Stimulated activated CD8-positive, alpha-beta memory T cell treated with anti-CD3 and anti-CD28 coated beads, Interleukin-4, amount 100 ng/mL, for 24 hours (primary cell): ENCODE results near the gene ZNF892.

Source experiments
- DNase-seq: peaks from one replicate; pipeline ENCODE4 v3.0.0-alpha.2; 2020; ENCODE audit warnings: low read depth

The ZNF892 gene

DNA sequence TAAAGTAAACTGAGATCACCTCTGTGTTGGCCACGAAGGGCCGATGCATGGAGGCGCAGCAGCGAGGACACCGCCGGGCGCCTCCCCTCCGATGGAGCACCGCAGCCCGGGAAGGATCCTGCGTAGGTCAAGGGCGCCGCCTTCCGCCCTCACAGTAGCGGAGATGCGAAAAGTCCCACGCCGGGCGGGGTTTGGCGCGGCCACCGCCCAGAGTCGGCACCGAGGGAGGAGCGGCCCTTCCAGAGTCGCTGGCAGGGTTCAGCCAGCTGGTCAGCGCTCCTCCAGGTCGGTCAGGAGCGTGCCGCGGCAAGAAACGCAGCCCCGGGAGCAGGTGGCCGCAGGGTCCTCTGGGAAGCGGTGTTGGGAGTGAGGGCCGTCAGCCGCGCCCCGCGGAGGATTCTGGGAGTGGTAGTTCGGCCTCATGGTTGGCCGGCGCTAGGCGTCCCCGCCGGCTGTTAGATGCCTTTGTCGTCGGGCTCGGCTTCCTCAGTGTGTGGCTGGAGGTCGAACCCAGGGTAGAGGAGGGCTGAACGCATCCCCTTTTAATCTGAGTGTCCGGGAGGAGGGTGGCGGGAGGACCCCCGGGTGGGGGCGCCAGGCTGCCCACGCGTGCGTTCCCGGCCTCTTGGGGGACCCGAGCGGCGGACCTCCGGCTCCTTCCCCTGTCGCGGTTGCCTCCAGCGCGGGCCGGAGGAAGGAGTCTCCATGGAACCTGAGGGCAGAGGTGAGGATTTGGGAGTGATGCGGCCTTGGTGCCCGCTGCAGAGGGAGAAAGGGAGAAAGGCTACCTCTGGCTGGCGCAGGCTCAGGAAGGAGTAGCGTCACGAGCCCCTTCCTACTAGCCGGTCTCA lies at the start of gene ZNF892:
Gene ZNF892, plus strand, starts transcription at position 411 of the 851 bp plus-strand sequence. Its CDS starts 295 bp downstream, at position 706.
- DNase-seq = peak; percentile 74

GRCh38 chr2:95158441-95158840 lies 48.9 kb upstream of the ZNF892 start:
- no peak for DNase-seq

GRCh38 chr2:95158891-95159619 lies 48.3 kb upstream of the ZNF892 start:
- DNase-seq = peak; percentile 16

GRCh38 chr2:95159690-95160449 lies 47.5 kb upstream of the ZNF892 start, which contains the start of gene ZNF514:
TSS of gene ZNF514 (minus strand) at chr2:95159848. CDS start at chr2:95153253, 6,595 bp downstream.
- peak; percentile 68 for DNase-seq

DNA sequence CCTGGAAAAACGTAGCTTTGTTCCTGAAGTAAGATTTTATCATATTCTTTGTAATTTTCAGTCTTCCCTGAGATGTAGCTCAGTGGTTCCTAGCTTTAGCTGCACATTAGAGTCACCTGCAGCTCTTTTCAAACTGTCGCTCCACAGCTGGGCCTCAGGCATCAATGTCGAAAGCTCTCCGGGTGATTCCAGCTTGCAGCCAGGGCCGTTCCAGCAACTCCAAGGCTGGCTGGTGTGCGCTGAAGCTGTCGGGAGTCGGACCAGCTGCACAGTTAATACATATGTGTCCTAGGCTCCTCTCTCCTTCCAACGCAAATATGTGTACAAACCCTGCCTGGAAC lies 42.3 kb upstream of the ZNF892 start:
- DNase-seq = no peak

DNA sequence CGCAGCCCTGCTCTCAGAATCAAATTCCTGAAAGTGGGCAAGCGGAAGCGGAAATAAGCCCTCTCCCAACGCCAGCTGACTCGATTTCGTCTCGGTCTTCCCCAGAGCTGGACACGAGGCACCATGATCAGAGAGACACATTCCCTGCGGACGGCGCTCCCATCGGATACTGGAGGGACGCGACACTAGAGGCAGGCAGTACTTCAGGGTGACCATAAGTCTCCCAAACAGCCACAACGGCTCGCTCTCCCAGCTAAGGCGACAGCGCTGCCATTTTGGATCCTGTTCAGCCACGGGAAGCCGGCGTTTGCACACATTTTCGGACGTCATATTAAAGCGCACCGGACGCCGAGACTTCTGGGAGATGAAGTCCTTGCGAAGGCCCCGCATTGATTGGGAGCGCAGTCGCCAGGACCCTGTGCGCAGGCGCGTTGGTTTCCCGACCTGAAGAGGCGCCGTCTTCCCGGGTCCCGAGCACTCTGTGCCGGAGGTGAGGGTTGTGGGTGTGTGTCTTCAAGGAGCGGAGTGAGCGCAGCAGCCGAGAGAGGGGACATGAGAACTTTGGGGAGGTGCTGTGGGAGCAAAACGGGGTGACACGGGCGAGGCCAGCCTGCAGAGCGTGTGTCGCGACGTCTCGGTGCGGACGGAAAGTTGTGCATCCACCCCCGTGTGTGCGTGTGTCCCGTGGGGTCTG lies 41.8 kb upstream of the ZNF892 start, which contains the start of gene ZNF2:
Gene ZNF2, plus strand, starts transcription at position 439 of the 694 bp plus-strand sequence. CDS start 10,418 bp downstream, outside the sequence.
- DNase-seq = peak; percentile 95

- DNase-seq = no peak
Observed at GRCh38 chr2:95166065-95166763, 41.1 kb upstream of the ZNF892 start.

DNA sequence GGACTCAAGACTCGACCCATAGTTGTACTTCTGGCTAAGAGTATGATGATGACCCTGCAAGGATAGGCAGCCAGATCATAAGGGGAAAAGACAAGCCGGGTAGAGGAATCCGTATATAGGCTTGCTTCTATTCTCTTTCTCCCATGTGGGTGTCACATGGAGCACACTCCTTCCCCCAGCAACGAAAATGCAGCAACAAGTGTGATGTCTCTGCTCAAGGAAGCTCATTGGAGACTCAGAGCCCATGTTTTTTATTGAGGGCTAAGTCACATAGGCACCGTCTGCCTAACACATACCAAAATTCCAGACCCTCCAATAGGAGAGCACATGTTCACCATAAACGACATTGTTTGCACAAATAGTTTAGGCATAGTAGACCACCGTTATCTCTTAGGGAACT lies 35.4 kb upstream of the ZNF892 start:
- no peak for DNase-seq

GRCh38 chr2:95174031-95174542 lies 33.2 kb upstream of the ZNF892 start:
- DNase-seq = no peak

- no peak for DNase-seq
Observed at GRCh38 chr2:95179451-95179850, 27.9 kb upstream of the ZNF892 start.

DNA sequence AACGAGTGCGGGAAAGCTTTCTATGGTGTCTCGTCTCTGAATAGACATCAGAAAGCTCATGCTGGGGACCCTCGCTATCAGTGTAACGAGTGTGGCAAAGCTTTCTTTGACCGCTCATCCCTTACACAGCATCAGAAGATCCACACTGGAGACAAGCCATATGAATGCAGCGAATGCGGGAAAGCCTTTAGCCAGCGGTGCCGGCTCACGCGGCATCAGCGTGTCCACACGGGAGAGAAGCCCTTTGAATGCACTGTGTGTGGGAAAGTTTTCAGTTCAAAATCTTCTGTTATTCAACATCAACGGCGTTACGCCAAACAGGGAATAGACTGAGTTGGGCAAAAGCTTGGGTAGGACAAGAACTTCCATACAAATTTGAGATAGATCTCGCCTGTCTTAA lies 25.5 kb upstream of the ZNF892 start:
- DNase-seq = no peak

DNA sequence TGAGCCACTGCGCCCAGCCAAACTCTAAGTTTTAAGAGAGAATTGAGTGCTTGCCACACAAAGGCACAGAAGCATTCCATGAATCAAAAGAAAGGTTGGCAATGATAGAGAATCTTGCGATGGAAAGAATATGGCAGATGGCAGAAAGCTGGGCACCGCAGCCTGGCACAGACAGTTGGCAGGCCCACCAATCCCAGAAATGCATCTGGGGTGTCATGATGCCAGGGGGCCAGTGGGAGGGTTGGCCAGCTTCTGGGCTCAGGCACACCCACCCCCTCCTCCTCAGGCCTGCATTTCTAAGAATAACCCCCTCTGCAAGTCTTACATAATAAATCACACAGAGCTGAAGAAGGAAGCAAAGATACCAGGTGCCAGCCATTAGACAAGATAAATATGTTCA lies 22.1 kb upstream of the ZNF892 start:
- DNase-seq = no peak

DNA sequence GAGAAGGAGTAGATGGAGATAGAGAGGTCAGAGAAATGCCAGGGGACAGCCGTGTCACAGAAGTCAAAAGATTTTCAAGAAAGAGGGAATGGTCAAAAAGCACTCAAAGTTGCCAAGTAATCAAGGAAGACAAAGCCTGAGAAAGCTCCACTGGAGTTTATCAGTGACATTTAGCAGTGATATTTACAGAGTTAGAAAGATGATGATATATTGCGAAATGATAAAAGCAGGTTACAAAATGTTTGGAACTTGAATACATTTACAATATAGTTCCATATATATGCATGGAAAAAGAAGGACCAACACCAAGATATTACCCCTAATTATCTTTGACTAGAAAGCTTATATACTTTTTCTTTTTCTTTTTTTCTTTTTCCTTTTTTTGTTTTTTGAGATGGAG lies 21.3 kb upstream of the ZNF892 start:
- DNase-seq = no peak

GRCh38 chr2:95192956-95193355 lies 14.4 kb upstream of the ZNF892 start:
- DNase-seq = peak; percentile 26

DNA sequence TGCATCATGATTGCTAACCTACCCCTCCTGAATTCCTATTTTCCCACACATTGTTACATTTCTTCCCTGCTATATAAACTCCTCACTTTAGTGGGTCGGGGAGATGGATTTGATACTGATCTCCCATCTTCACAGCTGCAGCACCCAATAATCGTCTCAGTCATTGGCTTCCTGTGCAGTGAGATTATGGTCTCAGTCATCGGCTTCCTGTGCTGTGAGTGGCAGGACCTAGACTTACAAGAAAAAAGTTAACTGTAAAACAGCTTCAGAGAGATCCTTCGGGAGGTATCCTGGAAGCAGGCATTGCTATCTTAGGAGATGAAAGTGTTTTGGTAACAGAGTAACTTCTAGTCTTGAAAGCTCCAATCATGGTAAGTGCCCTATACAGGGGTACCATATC lies 3.4 kb upstream of the ZNF892 start:
- no peak for DNase-seq

DNA sequence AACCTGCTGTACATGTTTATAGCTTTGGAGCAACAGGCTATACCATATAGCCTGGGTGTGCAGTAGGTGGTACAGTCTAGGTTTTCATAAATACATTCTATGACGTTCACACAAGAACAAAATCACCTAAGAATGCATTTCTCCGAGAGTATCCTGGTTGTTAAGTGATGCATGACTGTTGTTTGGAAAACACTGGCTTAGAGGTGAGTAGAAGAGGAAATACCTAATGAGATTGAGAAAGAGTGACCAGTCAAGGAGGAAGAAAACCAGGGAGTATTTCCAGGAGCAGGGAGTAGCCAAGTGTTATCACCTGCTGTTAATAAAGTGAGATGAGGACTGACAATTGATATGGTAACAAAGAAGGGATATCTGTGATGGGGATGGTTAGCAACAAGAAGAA lies 2.9 kb upstream of the ZNF892 start:
- no peak for DNase-seq

DNA sequence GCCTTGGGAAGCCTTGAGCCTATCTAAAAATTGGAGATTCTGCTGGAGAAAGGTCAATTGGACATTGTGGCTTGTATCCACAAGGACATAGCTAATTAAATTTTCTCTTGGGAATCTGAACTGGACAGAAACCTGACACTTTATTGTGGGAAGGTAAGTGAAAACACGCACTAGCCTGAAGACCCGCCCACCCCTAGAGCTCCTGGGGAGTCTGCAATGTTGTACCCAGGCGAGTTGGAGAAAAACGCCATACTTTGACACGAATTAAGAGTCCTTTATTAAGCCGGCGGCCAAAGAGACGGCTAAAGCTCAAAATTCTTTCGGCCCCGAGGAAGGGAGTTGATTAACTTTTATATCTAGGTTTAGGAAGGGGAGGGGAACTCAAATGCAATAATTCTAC lies 1.2 kb upstream of the ZNF892 start:
- DNase-seq = no peak

GRCh38 chr2:95208106-95208505 lies 785 bp downstream of the ZNF892 start:
- DNase-seq = no peak

DNA sequence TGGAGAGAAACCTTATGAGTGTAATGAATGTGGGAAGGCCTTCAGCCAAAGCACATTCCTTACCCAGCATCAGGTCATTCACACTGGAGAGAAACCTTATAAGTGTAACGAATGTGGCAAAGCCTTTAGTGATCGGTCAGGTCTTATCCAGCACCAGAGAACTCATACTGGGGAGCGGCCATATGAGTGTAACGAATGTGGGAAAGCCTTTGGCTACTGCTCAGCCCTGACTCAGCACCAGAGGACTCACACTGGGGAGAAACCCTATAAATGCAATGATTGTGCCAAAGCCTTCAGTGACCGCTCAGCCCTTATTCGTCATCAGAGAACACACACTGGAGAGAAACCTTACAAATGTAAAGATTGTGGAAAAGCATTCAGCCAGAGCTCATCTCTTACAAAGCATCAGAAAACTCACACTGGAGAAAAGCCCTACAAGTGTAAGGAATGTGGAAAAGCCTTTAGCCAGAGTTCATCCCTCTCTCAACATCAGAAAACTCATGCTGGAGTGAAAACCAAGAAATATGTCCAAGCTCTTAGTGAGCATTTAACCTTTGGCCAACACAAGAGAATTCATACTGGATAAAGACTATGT lies 7.8 kb downstream of the ZNF892 start:
- no peak for DNase-seq

- DNase-seq = no peak
Observed at GRCh38 chr2:95220449-95220848, 13.1 kb downstream of the ZNF892 start.

- no peak for DNase-seq
Observed at GRCh38 chr2:95225658-95226057, 18.3 kb downstream of the ZNF892 start.
